ENCODE measurements around the gene SDCCAG8. TPM values are rescaled to one million over a fixed set of nuclear protein-coding genes. Genes with fewer than 3 reads are reported as not detected.

Gene SDCCAG8
- polyA plus RNA-seq, 3 donors = 15.6 to 23.4 (median 16.7) TPM

GRCh38 chr1:243349128-243349527, 93.3 kb downstream of the SDCCAG8 start:
- H3K27ac ChIP-seq (ENCODE audit: low read depth, low read length) = no peak overlapping the region
- WGBS, 3 donors = 95 to 100% (median 100%) methylated on average over 1 of the region's 1 CpG

- no peak overlapping the region for H3K27ac ChIP-seq (ENCODE audit: low read depth, low read length)
- WGBS, 3 donors = 90 to 93% (median 92%) methylated on average over 2 of the region's 2 CpGs
These were observed 95.5 kb downstream of the SDCCAG8 start for GRCh38 chr1:243351337-243351736.

DNA sequence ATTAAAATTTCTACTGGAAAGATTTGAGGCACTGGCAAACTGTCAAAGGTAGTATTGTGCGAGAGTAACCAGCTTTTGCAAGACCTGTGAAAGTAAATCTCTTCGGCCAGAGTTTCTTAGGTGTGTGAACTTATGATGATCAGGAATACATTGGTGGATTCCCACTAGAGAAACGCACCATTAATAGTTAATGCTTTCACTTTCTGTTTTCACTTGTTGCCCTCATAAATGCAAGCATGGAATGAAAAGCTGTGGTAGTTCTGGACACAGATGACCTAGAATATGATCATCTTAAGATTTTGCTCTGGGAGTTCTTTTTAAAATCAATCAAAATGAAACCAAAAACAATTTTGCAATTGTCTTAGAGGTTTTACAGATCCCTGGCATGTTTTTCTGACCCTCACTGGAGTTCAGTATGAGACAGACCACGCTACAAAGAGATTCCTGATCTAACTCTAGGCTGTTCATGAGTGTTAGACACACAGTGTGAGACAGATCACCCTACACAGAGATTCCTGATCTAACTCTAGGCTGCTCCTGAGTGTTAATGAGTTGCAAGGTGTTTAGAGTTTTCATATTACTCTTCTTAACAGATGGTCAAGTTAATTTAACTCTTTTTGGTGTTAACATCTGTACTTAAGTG, 98.8 kb downstream of the SDCCAG8 start:
- 20 to 57% (median 20%) methylated on average over 4 of the region's 4 CpGs for WGBS, 3 donors
- H3K27ac ChIP-seq (ENCODE audit: low read depth, low read length) = no peak overlapping the region

DNA sequence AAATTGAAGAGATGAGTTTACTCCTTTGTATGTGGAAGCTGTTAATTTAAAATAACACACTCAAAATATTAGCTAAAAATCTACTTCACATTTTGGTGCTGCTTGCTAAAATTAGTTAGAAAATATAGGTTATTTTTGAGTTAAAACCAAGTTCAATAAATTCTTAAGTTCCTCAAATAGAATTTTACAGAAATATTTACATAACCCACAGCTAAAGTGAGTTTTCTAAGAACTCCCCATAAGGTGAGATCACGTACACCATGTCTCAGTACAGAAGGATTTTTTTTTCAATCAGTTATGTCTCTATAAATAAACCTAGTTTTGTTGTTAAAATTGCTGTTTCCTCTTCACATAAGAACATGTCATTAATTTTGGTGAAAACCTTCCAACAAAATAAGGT, 108.0 kb downstream of the SDCCAG8 start:
- 90 to 96% (median 94%) methylated on average over 1 of the region's 1 CpG for whole genome bisulfite sequencing, 3 donors

GRCh38 chr1:243364330-243364729, 108.5 kb downstream of the SDCCAG8 start:
- no peak overlapping the region for H3K27ac ChIP-seq (ENCODE audit: low read depth, low read length)
- WGBS, 3 donors = 79 to 96% (median 96%) methylated on average over 2 of the region's 2 CpGs

More for the DNA sequence above, 108.0 kb downstream of the SDCCAG8 start:
- H3K27ac ChIP-seq (ENCODE audit: low read depth, low read length) = no peak overlapping the region

GRCh38 chr1:243364866-243365265, 109.0 kb downstream of the SDCCAG8 start:
- H3K27ac ChIP-seq (ENCODE audit: low read depth, low read length) = no peak overlapping the region
- WGBS, 3 donors = 49 to 91% (median 90%) methylated on average over 8 of the region's 8 CpGs

GRCh38 chr1:243367314-243367713, 111.5 kb downstream of the SDCCAG8 start:
- H3K27ac ChIP-seq (ENCODE audit: low read depth, low read length) = no peak overlapping the region

GRCh38 chr1:243374412-243374811, 118.6 kb downstream of the SDCCAG8 start:
- no peak overlapping the region for H3K27ac ChIP-seq (ENCODE audit: low read depth, low read length)
- 96 to 98% (median 97%) methylated on average over 4 of the region's 4 CpGs for WGBS, 3 donors

DNA sequence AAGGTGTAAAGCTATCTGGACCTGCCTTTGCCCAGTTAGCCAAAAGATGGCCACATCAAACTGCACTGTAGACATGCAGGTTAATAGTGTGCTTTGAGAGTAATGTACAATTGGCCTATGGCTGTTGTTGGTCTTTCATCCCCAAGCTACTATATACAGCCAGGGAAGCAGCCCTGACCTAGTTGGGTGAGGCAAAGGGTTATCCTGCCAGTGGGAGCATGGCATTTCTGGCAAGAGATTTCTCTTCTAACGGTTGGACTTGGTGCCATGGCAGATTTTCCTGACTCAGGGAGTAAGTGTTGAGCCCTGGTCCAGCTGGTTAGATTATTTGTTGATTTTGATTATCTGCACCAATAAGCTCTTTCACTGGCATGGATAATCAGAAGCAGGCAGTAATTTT, 119.8 kb downstream of the SDCCAG8 start:
- WGBS, 3 donors = 44 to 90% (median 73%) methylated on average over 1 of the region's 1 CpG
- no peak overlapping the region for H3K27ac ChIP-seq (ENCODE audit: low read depth, low read length)

- WGBS, 3 donors = 83 to 89% (median 88%) methylated on average over 3 of the region's 3 CpGs
- no peak overlapping the region for H3K27ac ChIP-seq (ENCODE audit: low read depth, low read length)
These were observed 122.8 kb downstream of the SDCCAG8 start for GRCh38 chr1:243378669-243379068.

DNA sequence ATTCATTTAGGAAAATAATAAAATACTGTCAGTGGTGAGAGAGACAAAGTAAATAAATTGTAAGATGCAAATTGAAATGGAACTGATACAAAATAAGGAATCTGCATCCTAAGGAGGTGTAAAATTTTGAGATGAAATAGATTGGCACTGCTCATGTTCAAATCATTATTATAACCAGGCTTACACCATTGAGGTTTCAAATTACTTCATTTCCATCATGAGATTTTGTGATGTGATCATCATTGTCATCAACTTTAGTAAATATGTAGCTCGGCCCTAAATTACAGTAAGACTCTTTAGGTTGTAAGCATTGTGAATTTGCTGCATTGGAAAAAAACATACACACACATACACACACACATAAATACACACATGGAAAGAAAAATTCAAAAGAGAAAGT, 123.4 kb downstream of the SDCCAG8 start:
- 92 to 97% (median 92%) methylated on average over 1 of the region's 1 CpG for WGBS, 3 donors
- H3K27ac ChIP-seq (ENCODE audit: low read depth, low read length) = no peak overlapping the region

DNA sequence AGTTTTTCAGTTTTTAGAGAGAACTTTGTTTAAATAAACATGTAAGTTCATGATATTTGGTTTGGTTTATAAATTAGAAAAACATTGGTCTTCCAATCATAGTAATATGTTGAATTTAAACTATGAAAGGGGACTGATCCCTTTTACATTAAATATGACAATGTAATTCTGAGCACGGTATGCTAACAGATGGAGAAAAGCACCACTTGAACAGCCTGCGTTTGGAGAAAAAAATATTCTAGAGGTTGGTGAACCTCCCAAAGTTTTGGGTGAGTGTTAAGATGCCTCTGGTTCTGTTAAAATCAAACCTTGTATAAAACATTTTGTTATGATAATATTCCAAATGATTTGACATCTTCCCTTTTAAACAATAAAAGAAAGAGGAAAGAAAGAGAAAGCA, 123.9 kb downstream of the SDCCAG8 start:
- 90 to 96% (median 92%) methylated on average over 2 of the region's 2 CpGs for WGBS, 3 donors
- no peak overlapping the region for H3K27ac ChIP-seq (ENCODE audit: low read depth, low read length)

DNA sequence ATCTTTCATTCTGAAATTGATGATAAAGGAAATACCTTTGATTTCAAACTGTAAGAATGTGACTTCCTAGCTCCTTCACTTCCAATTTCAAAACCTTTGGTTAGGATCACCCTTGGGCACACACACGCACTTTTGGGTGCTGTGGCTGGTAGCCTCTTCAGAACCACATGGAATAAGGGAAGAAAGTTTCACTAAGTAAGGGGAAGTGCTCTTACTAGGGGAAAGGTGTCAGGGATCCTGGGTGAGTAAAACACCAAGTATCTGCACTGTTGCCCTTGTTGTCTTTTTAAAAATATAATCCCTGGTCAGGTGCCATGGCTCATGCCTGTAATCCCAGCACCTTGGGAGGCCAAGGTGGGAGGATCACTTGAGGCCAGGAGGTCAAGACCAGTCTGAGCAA, 132.4 kb downstream of the SDCCAG8 start:
- no peak overlapping the region for H3K27ac ChIP-seq (ENCODE audit: low read depth, low read length)
- WGBS, 3 donors = 77 to 100% (median 78%) methylated on average over 1 of the region's 1 CpG

- WGBS, 3 donors = 56 to 82% (median 62%) methylated on average over 8 of the region's 8 CpGs
- no peak overlapping the region for H3K27ac ChIP-seq (ENCODE audit: low read depth, low read length)
These were observed 134.4 kb downstream of the SDCCAG8 start for GRCh38 chr1:243390162-243390791.

DNA sequence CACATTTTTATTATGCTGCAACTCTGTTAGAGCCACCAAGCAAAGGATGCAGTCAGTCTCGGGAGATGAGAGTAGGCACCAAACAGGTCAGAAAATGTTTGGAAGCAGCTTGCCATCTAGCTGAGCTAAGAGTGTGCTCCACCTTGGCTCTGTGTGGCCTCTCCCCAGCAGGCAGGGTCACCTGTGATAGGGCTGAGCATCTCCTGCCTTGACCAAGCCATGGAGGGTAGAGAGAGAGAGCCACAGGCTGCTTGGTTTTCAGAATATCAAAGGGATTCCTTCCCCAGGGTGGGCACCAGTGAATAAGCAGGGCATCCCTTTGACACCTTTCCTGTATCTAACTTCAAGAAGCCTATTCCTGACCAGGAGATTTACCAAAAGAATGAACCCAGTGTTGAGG, 135.5 kb downstream of the SDCCAG8 start:
- WGBS, 3 donors = 92 to 97% (median 96%) methylated on average over 1 of the region's 1 CpG

GRCh38 chr1:243393096-243393495, 137.3 kb downstream of the SDCCAG8 start:
- 94 to 99% (median 95%) methylated on average over 4 of the region's 4 CpGs for WGBS, 3 donors
- H3K27ac ChIP-seq (ENCODE audit: low read depth, low read length) = no peak overlapping the region

More for the DNA sequence above, 135.5 kb downstream of the SDCCAG8 start:
- H3K27ac ChIP-seq (ENCODE audit: low read depth, low read length) = no peak overlapping the region

GRCh38 chr1:243394066-243394465, 138.2 kb downstream of the SDCCAG8 start:
- H3K27ac ChIP-seq (ENCODE audit: low read depth, low read length) = no peak overlapping the region
- 81 to 88% (median 85%) methylated on average over 4 of the region's 4 CpGs for WGBS, 3 donors

DNA sequence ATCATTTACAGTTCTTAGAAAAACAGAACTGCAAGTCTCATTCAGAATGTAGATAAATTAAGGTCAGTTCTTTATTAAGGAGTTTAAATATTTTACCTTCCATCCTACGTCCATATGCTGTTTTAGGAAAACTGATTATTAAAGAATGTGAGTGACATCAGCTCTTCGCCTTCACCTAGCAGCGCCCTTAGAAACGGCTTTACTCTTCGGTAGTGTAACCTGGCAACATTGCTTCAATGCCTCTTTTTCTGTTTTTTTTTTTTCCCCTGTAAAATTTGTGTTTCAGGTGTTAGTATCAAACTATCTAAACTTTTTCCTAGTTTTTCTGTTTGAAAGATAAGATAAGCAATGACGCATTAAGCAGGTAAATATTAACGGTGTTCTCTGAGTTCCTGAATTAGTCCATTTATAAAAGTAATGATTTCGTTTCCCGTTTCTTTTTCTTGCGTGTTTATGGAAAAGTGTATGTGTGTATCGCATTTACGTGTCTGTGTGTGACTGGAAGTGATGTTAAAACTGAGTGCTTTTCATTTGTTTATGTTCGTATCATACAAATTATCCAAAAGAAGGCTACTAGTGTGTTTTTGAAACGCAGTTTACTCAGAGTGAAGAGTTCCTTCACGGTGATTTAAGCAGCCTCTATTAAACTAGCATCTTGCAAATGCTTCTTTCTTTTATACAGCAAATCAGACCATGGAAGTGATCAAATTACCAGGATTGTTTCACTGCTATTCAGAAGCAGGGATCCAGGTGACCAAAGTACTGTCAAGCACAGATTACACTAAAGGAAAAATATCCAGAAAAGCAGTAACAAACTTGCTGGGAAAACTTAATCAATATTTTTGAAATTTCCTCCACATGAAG, 139.0 kb downstream of the SDCCAG8 start:
- no peak overlapping the region for H3K27ac ChIP-seq (ENCODE audit: low read depth, low read length)
- 58 to 91% (median 85%) methylated on average over 15 of the region's 15 CpGs for WGBS, 3 donors

GRCh38 chr1:243396424-243396823, 140.6 kb downstream of the SDCCAG8 start:
- no peak overlapping the region for H3K27ac ChIP-seq (ENCODE audit: low read depth, low read length)
